DOHH2 (cell line): ENCODE data around the gene G6PC2.
"Not testable (repeated sequence)": the region's sequence is repeated elsewhere in the genome, so short reads cannot be mapped to it uniquely, and the experiment has no call there.

Experiments
- H3F3A ChIP-seq: fragments of 200-600 bp; sonication (generic), shearing (Covaris generic); 2 replicates; pipeline ENCODE4 v1.6.0; 2016; ENCODE audit warnings: antibody characterized with exemption, mild to moderate bottlenecking; ENCODE audit not compliant: control insufficient read depth, insufficient read depth
- H3K27ac ChIP-seq: fragments of 200-600 bp; sonication (generic); 2 replicates; pipeline ENCODE4 v1.5.1; 2014; ENCODE audit warnings: low read depth, mild to moderate bottlenecking, low read length, moderate library complexity
- H3K27me3 ChIP-seq: fragments of 200-600 bp; sonication (generic); 2 replicates; pipeline ENCODE4 v1.6.1; 2014; ENCODE audit warnings: mild to moderate bottlenecking, low read length, mixed read lengths; ENCODE audit not compliant: control insufficient read depth
- H3K36me3 ChIP-seq: fragments of 200-600 bp; sonication (generic); 2 replicates; pipeline ENCODE4 v1.6.1; 2014; ENCODE audit warnings: mild to moderate bottlenecking, low read length, moderate library complexity, mixed read lengths; ENCODE audit not compliant: control insufficient read depth
- H3K4me1 ChIP-seq: fragments of 200-600 bp; sonication (generic); 2 replicates; pipeline ENCODE4 v1.6.1; 2014; ENCODE audit warnings: mild to moderate bottlenecking, low read length, mixed read lengths; ENCODE audit not compliant: control insufficient read depth
- H3K4me2 ChIP-seq: fragments of 200-600 bp; sonication (generic); 2 replicates; pipeline ENCODE4 v1.6.0; 2014; ENCODE audit warnings: mild to moderate bottlenecking, low read length, moderate library complexity
- H3K4me3 ChIP-seq: fragments of 200-600 bp; sonication (generic); 2 replicates; pipeline ENCODE4 v1.5.1; 2014; ENCODE audit warnings: mild to moderate bottlenecking, low read length, mixed read lengths
- H3K79me2 ChIP-seq: fragments of 200-600 bp; sonication (generic); 2 replicates; pipeline ENCODE4 v1.6.1; 2014; ENCODE audit warnings: mild to moderate bottlenecking, low read length, mixed read lengths; ENCODE audit not compliant: control insufficient read depth
- H3K9me2 ChIP-seq: fragments of 200-600 bp; sonication (generic); replicated peaks from 2 replicates; pipeline ENCODE4 v1.6.1; 2014; ENCODE audit warnings: mild to moderate bottlenecking, low read length, mixed read lengths; ENCODE audit not compliant: control insufficient read depth
- H3K9me3 ChIP-seq: fragments of 200-600 bp; sonication (generic); 2 replicates; pipeline ENCODE4 v1.6.1; 2014; ENCODE audit warnings: antibody characterized with exemption, low read length, mixed read lengths; ENCODE audit not compliant: control insufficient read depth, insufficient read depth
- H4K20me1 ChIP-seq: fragments of 200-600 bp; sonication (generic); 2 replicates; pipeline ENCODE4 v1.6.0; 2014; ENCODE audit warnings: low read depth, mild to moderate bottlenecking, antibody characterized with exemption, low read length, moderate library complexity; ENCODE audit not compliant: control insufficient read depth, insufficient read depth
- CTCF ChIP-seq: fragments of 200-600 bp; sonication (generic); IDR thresholded peaks from one replicate; pipeline ENCODE4 v1.5.1; 2014; ENCODE audit warnings: antibody characterized with exemption, mild to moderate bottlenecking, low read depth, low read length; ENCODE audit not compliant: poor library complexity, severe bottlenecking
- EZH2phosphoT487 ChIP-seq: fragments of 200-600 bp; sonication (generic); IDR thresholded peaks from 2 replicates; pipeline ENCODE4 v1.6.1; 2017; ENCODE audit warnings: borderline replicate concordance, mild to moderate bottlenecking, antibody characterized with exemption, low read length, moderate library complexity, mixed read lengths

G6PC2 gene

GRCh38 chr2:168929031-168929430 is 27.9 kb downstream of the G6PC2 start:
- Histone ChIP-seq H3K4me2 (peak overlapping the region; percentile 59), H3K9me2 (no peaks in the 10 kb centered on the region), H4K20me1 (no peaks in the 10 kb centered on the region), H3K27me3 (no peaks in the 10 kb centered on the region), H3K9me3 (no peaks in the 10 kb centered on the region), H3K4me3 (peak overlapping the region; percentile 41; the same call in 1 of the 2 replicates), H3K27ac (0 out of 2 replicates have a peak overlapping the region, but pooled peaks have one; percentile 31), H3F3A (peaks cover 3% of the 10 kb centered on the region; the same call in 1 of the 2 replicates), H3K36me3 (no peaks in the 10 kb centered on the region), H3K4me1 (peaks cover 20% of the 10 kb centered on the region), H3K79me2 (no peaks in the 10 kb centered on the region)
- no peak for TF ChIP-seq CTCF
- no peak for TF ChIP-seq EZH2phosphoT487

- no peaks in the 10 kb centered on the region for H3K9me3 ChIP-seq
- H3K27me3 ChIP-seq = no peaks in the 10 kb centered on the region
- H3K36me3 ChIP-seq = no peaks in the 10 kb centered on the region
- H3K4me1 ChIP-seq = peaks cover 20% of the 10 kb centered on the region
- no peak overlapping the region for H3K27ac ChIP-seq
- H3K4me2 ChIP-seq = no peak overlapping the region
- no peaks in the 10 kb centered on the region for H3K9me2 ChIP-seq
- no peak overlapping the region for H3K4me3 ChIP-seq
- no peak for TF ChIP-seq EZH2phosphoT487
- no peak for TF ChIP-seq CTCF
- no peaks in the 10 kb centered on the region for H4K20me1 ChIP-seq
- H3F3A ChIP-seq = peaks cover 3% of the 10 kb centered on the region; the same call in 1 of the 2 replicates
- no peaks in the 10 kb centered on the region for H3K79me2 ChIP-seq
Observed at GRCh38 chr2:168930242-168930641, 29.2 kb downstream of the G6PC2 start.

GRCh38 chr2:168932174-168932573 is 31.1 kb downstream of the G6PC2 start:
- H3K36me3 ChIP-seq, H3K4me3 ChIP-seq, H4K20me1 ChIP-seq, H3K27me3 ChIP-seq, H3K9me2 ChIP-seq, H3K27ac ChIP-seq, H3K79me2 ChIP-seq, H3K4me2 ChIP-seq, H3F3A ChIP-seq, H3K9me3 ChIP-seq: not testable (repeated sequence)
- peaks cover 20% of the 10 kb centered on the region for H3K4me1 ChIP-seq

GRCh38 chr2:168934826-168935225 is 33.7 kb downstream of the G6PC2 start:
- no peaks in the 10 kb centered on the region for H3K36me3 ChIP-seq
- H3K27ac ChIP-seq = no peak overlapping the region
- no peaks in the 10 kb centered on the region for H3K27me3 ChIP-seq
- H3K4me1 ChIP-seq = peaks cover 10% of the 10 kb centered on the region
- no peak for TF ChIP-seq EZH2phosphoT487
- no peak for TF ChIP-seq CTCF
- H3K4me3 ChIP-seq = no peak overlapping the region
- H3K4me2 ChIP-seq = no peak overlapping the region
- H4K20me1 ChIP-seq = no peaks in the 10 kb centered on the region
- no peaks in the 10 kb centered on the region for H3K9me3 ChIP-seq
- no peaks in the 10 kb centered on the region for H3K79me2 ChIP-seq
- no peaks in the 10 kb centered on the region for H3F3A ChIP-seq
- no peaks in the 10 kb centered on the region for H3K9me2 ChIP-seq
